Embryonic facial prominence (tissue), 1 donor: Measurements from ENCODE around the gene AXIN1.

Source experiments
- DNase-seq: peaks from one replicate; pipeline ENCODE4 v3.0.0-alpha.2; 2016; ENCODE audit errors: extremely low spot score

Gene AXIN1

DNA sequence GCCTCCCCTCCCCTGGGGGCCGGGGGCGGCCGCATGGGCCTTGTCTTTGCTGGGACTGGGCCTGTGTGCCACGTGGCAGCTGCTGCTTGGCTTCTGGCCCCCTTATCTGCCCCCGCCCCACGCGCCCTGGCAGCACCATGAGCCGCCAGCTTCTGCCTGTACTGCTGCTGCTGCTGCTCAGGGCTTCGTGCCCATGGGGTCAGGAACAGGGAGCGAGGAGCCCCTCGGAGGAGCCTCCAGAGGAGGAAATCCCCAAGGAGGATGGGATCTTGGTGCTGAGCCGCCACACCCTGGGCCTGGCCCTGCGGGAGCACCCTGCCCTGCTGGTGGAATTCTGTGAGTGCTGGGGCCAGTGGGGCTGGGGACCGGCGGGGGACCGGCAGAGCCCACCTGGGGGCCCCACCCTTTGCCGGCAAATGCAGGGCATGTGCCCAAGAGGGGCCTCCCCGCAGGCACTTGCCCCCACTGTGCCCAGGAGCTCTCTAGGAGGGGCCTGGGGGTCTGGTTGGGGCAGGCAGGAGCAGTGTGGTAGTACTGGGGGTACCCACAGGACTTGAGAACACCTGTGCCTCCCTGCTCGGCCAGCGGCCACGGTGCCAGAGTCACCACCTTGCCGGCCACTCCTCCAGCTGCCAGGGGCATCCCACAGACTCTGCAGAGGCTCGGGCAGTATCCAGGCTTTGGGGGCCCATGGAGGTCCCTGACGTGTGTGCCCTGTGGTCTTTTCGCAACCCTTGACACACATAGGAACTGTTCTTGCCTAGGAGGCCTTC is 69.3 kb downstream of the AXIN1 start, which contains the start of gene PDIA2:
Gene PDIA2 (plus strand): TSS at position 132 of the 773 bp plus-strand sequence. CDS start 6 bp downstream, at position 138.
- no peak for DNase-seq

DNA sequence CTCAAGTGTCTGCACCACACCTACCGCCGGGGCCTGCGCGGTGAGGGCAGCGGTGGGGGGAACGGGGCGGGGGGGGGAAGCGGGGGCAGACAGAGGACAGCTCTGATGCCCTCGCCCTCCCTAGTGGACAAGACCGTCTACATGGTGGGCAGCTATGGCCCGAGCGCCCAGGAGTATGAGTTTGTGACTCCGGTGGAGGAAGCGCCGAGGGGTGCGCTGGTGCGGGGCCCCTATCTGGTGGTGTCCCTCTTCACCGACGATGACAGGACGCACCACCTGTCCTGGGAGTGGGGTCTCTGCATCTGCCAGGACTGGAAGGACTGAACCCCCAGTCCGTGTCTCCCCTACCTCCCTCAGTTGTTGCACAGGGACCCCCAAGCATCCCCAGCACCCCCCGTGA is 70.0 kb downstream of the AXIN1 start:
- no peak for DNase-seq

DNA sequence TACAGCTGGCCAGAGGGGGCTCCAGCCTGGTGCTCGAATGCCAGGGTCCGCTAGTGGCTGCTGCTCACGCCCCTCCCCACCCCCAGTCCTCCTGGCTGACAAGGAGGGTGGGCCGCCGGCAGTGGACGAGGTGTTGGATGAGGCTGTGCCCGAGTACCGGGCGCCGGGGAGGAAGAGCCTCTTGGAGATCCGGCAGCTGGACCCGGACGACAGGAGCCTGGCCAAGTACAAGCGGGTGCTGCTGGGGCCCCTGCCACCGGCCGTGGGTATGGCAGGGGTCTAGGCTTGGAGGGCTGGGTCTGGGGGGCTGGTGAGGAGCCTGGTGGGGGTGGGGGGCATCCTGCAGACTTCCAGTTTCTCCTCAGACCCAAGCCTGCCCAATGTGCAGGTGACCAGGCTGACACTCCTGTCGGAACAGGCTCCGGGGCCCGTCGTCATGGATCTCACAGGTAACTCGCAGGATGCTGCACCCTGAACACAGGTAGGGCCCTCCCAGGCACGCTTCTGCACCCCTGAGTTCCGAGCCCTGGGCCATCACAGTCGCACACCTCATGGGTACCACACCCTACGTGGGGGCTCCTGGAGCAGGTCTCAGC is 70.8 kb downstream of the AXIN1 start:
- no peak for DNase-seq

DNA sequence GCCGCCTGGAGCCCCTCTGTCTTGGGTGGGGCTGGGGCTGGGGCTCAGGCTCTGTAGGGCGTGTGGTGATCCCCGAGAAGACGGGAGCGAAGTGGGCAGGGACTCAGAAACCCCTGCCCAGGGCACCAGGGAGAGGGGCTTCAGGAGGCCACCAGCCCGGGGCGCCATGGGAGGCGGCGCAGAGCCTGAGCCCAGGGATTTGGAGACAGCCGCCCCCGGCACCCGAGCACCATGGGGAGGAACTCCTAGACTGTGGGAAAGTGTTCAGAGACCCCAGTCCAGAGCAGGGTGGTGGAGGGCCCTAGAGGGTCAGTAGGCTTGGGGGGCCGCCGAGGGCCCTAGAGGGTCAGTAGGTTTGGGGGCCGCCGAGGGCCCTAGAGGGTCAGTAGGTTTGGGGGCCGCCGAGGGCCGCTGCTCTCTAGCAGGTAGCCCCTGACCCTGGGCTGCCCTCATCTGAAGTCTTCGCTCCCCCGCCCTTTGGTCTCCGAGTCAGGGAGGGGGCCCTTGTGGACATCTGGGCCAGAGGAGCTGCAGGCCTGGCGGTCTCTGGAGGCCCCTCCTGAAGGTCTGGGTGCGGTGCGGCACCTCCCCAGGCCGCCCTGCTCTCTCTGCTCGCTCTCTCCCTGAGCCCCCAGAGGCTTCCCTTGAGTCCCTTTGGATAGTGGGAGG is 71.4 kb downstream of the AXIN1 start:
- no peak for DNase-seq

DNA sequence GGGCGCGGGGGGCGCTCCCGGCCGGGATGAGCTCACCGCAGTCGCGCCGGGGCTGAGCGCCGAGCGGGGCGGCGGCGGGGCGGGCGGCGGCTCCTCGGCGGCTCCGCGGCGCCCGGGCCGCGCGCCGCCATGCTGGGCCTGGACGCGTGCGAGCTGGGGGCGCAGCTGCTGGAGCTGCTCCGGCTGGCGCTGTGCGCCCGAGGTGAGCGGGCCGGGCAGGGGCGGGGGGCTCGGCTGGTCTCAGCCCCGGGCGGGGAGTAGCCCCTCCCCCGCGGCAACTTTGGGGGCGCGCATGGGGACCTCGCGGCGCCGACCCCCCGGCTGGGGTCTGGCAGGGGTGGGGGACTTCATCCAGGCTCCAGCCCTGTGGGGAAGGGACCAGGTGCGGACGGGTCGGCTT is 72.0 kb downstream of the AXIN1 start, which contains the start of gene ARHGDIG:
Gene ARHGDIG (plus strand): TSS at position 40 of the 400 bp plus-strand sequence. CDS start 90 bp downstream, at position 130.
- DNase-seq = no peak

DNA sequence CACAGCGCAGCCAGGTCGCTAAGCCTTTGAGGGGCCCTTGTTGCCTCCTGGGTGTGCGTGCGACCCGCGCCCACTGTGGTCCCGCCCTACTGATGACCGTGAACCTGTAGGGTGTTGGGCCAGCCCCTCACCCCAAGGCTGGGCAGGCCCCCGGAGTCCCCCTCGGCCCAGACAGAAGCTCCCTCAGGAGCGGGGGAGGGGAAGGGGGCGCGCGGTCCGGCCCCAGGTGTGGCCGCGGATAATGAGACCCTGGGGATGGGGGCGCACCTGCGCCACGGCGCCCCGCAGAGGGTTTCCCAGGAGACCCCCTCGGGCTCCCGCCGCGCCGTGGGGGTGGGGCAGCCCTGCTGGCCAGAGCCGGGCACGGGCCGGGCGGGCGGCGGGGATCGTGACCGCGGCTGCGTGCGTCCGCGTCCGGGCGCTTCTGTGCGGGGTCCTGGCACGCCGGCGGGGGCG is 72.5 kb downstream of the AXIN1 start:
- no peak for DNase-seq

DNA sequence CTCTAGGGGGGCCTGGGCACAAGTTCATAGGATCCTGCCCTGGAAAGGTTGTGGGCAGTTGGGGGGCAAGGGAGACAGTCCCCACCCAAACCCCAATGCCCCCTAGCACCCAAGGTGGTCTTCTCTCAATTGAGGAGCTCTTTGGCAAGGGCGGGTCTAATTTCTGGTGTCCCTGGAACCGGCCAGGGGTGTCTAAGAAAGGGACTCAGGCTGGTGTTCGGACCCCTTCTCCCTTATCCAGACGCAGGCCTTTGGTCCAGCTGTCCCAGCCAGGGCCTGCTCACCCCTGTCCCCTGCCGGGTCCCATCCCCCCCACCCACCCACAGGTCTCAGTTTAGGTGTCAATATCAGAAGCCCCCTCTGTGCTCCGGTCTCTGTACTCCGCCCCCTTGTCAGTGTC is 73.0 kb downstream of the AXIN1 start:
- no peak for DNase-seq

DNA sequence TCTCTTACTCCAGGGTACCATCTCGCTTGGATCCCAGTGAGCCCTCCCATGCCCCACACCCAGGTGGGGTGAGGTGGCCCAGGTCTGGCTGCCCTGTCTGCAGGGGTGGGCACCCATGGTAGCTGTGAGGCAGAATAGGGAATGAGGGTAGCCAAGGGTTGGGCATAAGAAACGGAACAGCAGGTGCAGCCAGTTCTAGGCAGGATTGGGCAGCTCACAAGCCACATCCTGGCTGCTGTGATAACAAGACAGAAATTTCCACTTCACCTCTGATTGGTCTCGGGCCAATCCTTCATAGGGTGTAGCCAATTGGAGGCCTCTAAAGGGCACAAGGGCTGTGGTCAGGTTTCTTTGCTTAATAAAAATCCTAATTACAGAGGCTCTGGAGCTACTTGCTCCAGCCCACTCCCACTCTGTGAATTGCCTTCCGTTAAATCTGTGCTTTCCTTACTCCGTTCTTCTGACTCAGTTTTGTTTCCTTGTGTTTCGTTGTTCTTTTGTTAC is 73.6 kb downstream of the AXIN1 start:
- no peak for DNase-seq

DNA sequence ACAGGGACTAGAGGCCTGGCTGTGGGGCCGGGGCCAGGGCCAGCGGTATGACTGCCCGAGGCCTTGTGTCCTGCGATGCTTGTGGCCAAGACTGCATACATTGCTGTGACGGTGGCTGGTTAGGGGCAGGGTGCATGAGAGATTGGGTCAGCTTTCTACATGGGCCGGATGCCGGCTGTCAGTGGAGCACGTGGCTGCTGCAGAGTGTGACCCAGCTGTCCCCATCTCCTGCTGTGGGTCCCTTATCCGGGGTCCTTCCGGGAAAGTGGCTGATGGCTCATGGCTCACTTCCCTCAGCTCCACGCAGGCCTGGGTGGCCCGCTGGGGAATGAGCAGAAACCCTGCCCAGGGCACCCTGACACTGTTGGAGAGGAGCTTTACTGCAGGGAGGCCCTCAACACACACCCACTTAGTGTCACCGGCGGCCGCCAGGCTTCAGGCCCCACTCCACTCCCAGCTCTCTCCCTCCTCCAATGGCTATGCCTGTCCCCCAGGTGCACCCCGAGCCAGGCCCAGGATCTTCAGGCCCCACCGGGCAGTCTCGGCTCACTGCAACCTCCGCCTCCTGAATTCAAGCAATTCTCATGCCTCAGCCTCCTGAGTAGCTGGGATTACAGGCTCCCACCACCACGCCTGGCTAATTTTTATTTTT is 76.0 kb downstream of the AXIN1 start:
- no peak for DNase-seq

DNA sequence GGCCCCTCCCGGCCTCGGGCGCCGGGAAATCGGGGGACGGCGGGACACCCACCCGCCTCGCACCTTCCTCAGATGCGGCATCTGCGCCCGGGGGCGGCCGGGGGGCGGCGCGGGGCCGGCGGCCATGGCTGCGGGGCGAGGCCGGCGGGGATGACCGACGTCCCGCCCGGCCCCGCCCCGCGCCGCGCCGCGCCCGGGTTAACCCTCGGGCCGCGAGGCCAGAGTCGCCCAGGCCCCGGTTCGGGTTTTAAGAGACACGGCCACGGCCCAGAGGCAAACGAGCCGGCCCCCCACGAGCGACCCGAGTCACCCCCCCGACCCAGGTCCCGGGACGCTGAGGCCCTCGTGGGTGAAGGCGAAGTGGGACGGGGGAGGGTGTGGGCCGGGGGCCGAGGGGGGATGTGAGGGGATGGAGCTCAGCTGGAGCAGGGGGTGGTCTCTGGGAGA is 76.7 kb downstream of the AXIN1 start, which contains the start of gene RGS11:
Gene RGS11 (minus strand): TSS at position 159 of the 447 bp plus-strand sequence. CDS start 33 bp downstream, at position 126.
- DNase-seq = no peak

DNA sequence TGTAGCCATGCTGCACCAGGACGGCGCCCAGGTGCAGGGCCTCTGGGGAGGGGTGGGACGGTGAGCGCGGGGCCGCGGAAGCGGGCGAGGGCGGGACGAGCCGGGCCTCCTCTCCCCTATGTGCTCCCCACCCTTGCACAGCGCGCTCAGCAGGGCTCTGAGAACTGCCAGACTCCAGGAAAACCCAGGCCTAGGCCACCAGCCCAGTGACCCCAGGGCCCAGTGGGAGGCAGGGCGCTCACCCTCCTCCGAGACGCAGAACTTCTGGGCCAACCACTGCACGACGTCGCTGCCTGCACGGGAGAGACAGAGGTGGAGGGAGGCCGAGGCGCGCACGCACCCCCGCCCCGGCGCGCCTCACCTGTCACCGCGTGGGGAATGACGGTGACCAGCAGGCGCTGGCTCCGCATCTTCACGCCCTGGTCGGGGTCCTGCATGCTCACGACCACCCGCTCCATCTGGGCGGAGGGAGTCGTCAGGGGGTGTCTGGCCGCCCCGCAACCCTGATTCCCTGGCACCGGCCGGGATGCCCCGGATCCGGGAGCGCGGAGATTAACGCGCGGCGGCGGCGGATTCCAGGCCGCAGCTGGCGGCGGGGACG is 77.4 kb downstream of the AXIN1 start:
- DNase-seq = no peak

DNA sequence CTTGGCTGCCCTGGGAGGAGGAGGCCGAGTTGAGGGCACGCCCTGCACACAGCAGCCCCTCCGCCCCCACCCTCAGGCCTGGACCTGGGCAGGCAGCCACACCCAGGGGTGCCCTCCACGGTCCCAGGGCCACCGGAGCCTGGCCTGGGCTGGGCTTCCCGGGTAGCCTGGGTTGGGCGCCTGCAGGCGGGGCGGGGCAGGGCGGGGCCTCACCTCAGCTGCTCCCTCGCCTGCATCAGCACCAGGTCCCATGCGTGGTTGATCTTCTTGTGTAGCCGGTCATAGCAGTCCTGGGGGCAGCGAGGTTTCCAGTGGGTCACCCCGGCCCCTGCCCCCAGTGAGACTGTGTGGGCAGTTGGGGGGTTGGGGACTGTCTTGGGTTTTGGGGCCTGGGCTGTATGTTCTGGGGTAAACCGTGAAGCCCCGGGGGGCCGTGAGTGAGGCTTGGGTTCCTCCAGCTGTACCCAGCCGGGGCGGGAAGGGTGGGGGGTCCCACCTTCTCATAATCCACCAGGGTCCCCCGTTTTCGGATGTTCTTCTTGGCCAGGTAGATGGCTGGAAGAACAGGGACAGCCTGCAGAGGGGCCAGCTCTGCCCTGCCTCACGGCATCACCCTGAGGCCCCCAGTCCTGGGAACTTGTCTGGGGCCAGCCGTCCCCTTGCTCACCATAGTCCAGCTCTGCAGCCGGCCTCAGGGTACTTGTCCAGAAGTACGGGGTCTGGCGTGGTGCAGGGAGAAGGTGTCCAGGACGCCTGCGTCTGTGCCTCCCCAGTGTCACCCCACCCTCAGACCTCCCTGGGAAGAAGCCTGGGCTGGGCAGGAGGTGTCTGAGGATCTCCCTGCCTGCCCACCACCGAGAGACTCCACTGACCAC is 78.7 kb downstream of the AXIN1 start:
- DNase-seq = no peak

DNA sequence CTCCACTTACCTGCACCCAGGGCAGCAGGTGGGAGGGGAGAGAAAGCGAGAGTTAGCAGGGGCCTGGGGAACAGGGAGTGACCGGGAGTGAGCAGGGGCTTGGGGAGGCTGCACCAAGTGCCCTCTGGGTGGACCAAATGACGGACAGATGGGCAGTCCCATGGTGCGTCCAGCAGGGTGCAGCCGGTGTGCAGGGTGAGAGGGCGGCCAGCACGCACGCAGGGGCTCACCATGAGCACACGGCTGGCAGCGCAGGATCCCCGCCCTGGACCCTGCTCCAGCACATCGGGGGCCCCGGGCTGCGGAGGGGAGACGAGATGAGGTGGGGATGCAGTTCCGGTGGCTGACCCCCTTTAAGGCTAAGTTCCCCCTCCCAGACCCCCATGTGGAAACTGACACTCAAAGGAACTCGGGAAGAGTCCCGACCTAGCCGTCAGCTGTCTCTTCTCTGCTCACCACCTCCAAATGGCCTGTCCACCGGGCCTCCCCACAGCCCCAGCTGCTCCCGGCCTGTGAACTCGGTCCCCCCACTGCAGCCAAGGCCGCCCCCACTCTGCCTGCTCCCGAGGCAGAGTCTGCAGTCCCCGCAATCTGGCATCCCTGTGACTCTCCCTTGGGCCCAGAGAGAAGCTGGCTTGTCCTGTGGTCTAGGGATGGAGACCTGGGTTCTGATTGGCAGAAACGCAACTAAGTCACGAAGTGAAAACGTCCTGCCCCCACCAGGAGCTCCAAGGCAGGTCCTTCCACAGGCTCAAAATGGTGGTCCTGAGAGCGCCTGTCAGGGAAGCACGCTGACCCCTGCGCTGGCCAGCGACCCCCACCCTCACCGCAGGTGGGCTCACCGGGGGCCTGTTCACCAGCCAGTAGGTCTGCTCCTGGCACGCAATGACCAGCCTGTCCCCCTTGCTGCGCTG is 79.6 kb downstream of the AXIN1 start:
- no peak for DNase-seq

DNA sequence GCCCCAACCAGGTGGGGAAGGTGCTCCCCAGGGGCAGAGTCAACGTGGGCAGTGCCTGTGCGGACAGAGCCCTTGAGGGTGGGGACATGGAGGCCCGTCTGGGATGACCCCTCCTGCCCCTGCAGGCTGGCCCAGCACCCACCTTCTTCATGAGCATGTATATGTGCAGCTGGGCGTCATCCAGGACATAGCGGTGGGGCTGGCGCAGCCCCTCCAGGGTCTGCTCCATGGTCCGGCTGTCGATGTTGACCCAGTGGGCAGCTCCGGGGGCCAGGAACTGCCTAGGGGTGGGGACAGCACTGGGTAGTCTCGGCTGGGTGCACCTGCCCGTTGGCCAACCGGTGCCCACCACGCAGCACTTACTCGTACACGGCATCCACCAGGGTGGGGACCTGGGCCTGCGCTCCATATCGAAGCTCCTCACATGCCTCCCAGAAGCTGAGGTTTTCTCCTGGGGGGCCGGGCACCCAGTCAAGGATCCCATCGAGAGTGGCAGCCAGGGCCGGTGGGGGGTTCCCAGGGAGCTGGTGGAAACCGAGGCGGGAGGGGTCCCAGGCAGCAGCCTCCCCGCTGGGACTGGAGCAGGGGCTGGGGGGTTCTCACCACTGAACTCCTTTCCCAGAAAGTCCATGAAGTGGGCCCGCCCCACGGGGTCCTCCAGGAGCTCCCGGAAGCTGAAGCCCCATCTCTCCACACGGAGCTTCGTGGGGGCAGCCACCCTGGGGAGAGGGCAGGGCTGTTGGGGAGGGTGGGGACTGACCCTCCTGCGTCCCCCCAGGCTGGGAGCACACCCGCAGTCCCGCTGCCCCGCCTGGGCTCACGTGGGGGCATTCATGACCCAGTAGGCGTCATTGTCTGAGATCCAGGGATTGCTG is 81.9 kb downstream of the AXIN1 start:
- DNase-seq = no peak

DNA sequence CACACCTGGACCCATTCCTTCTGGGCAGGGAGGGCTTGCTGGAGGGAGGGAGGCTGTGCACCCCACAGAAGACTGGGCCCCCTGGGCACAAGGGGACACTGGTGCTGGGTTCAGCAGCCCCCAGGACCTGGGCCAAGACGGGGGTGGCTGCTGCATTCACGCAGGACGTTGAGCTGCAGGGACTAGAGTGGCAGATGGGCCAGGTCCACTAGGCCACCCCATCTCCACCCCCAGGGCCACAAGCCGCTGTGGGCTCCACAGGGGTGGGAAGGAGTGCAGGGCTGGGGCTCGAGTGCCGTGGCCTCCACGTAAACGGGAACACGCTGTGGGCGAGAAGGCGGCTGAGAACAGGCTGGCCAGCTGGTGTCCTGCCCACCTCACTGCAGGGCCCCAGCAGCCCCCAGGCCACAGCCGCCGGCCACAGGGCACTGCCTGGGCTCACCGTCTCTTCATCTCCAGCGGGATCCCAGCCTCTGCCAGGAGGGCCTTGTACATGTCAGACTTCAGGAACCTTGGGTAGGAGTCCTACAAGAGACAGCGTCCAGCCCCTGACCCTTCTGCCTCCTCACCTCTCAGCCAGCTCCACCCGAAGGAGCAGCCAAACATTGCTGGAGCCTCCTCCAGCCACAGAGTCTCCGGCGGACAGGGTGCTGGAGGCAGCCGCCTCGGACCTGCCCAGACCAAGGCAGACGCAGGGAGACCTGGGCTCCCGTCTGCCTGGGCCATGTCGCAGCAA is 83.3 kb downstream of the AXIN1 start:
- no peak for DNase-seq

DNA sequence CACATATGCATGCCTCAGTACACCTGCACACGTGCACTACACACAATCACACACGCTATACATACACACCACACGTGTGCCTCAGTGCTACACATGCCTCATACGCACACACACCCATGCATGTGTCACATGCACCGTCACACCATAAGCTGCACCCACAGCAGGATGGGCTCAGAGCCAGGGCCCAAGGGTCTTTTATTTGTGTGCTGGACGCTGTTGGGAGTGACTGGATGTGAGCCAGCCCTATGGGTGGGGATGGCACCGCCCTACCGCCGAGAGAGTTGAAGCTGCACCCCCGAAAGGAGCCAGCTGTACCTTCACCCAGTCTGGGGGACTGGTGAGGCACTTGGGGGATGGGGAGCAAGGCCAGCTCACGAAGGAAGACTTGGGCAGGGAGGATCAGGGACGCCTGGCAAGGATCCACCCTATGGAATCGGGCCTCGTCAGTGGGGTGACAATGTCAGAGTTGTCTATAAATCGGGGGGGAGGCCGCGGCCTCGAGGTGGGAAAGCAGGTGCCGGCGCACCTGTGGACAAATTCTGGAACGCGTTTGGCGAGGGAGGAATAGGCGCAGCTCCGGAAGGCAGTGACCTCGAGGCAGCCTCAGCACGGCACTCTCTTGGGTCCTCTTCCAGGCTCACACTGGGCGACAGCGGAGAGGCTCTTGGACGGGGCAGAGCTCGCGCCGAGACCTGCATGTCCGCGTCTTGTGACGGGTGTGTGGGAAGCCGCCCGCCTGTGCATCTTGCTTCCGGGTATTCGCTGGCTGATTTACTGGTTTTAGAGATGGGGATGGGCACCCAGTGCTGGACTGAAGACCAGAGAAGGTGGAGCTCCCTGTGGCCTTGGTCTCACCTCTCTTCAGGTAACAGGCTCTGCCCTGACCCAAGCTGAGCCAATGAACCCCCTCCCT is 84.1 kb downstream of the AXIN1 start:
- no peak for DNase-seq
